HFFc6 (cell line): ENCODE data around the gene RANBP2. TPM values are rescaled to one million over a fixed set of nuclear protein-coding genes. Genes with fewer than 3 reads are reported as not detected.

Source experiments
- DNase-seq: peaks from one replicate; pipeline ENCODE4 v3.0.0-alpha.2; 2018
- H3K27ac Mint-ChIP-seq: 2 replicates; pipeline ENCODE4 v1.8.0; 2020; ENCODE audit warnings: mild to moderate bottlenecking, mixed read lengths
- H3K27me3 Mint-ChIP-seq: 2 replicates; pipeline ENCODE4 v1.8.0; 2021; ENCODE audit warnings: mild to moderate bottlenecking, moderate library complexity, mixed read lengths; ENCODE audit not compliant: insufficient read depth
- H3K36me3 Mint-ChIP-seq: 2 replicates; pipeline ENCODE4 v1.8.0; 2021; ENCODE audit warnings: low read depth, mixed read lengths
- H3K4me1 Mint-ChIP-seq: 2 replicates; pipeline ENCODE4 v1.8.0; 2020; ENCODE audit warnings: low read depth, mixed read lengths
- H3K4me3 Mint-ChIP-seq: 2 replicates; pipeline ENCODE4 v1.8.0; 2020; ENCODE audit warnings: mild to moderate bottlenecking, moderate library complexity, mixed read lengths
- H3K9me3 Mint-ChIP-seq: 2 replicates; pipeline ENCODE4 v1.8.0; 2020; ENCODE audit warnings: mild to moderate bottlenecking, mixed read lengths
- CTCF ChIP-seq: fragments of 200-600 bp; sonication (generic); IDR thresholded peaks from 2 replicates; pipeline ENCODE4 v1.5.0; 2021; ENCODE audit warnings: antibody characterized with exemption, mild to moderate bottlenecking
- total RNA-seq, 6 experiments: library from RNA; stranded (reverse); fragmentation: NEBNext Ultra II Directional; extraction: Animal tissue kit (Norgen Biotek cat#: 25700); gene quantifications; 2 replicates in 1 of 6; 3 replicates in 5 of 6; pipeline ENCODE4 v1.2.3, GENCODE V29; 2021

Gene RANBP2
- total RNA-seq, 6 experiments from 2014 or later = 48.3 to 69.4 (median 59.8) TPM

- H3K27ac Mint-ChIP-seq = no peak overlapping the region
- H3K36me3 Mint-ChIP-seq = peaks cover 38% of the 10 kb centered on the region
- peaks cover 24% of the 10 kb centered on the region for H3K9me3 Mint-ChIP-seq
- peaks cover 2% of the 10 kb centered on the region; the same call in 1 of the 2 replicates for H3K27me3 Mint-ChIP-seq
- H3K4me3 Mint-ChIP-seq = no peak overlapping the region
- H3K4me1 Mint-ChIP-seq = no peaks in the 10 kb centered on the region
- no peak for DNase-seq
- no peak for TF ChIP-seq CTCF
Observed at GRCh38 chr2:108809936-108810335, 90.7 kb downstream of the RANBP2 start.

- TF ChIP-seq CTCF = no peak
- Mint-ChIP-seq H3K36me3 (peaks cover 38% of the 10 kb centered on the region), H3K4me1 (no peaks in the 10 kb centered on the region), H3K4me3 (no peak overlapping the region), H3K9me3 (peaks cover 24% of the 10 kb centered on the region), H3K27ac (no peak overlapping the region), H3K27me3 (peaks cover 2% of the 10 kb centered on the region; the same call in 1 of the 2 replicates)
- DNase-seq = no peak
Observed at GRCh38 chr2:108810993-108811957, 92.0 kb downstream of the RANBP2 start.

- H3K27me3 Mint-ChIP-seq = no peaks in the 10 kb centered on the region
- TF ChIP-seq CTCF = no peak
- peaks cover 20% of the 10 kb centered on the region for H3K9me3 Mint-ChIP-seq
- H3K4me3 Mint-ChIP-seq = no peak overlapping the region
- no peak overlapping the region for H3K27ac Mint-ChIP-seq
- H3K4me1 Mint-ChIP-seq = no peaks in the 10 kb centered on the region
- no peak for DNase-seq
- H3K36me3 Mint-ChIP-seq = peaks cover 39% of the 10 kb centered on the region
Observed at GRCh38 chr2:108813732-108814131, 94.5 kb downstream of the RANBP2 start.

GRCh38 chr2:108820482-108820881 is 101.2 kb downstream of the RANBP2 start:
- no peak for DNase-seq
- Mint-ChIP-seq H3K27me3 (no peaks in the 10 kb centered on the region), H3K4me3 (no peak overlapping the region), H3K9me3 (peaks cover 9% of the 10 kb centered on the region), H3K27ac (no peak overlapping the region), H3K36me3 (peaks cover 32% of the 10 kb centered on the region), H3K4me1 (no peaks in the 10 kb centered on the region)
- TF ChIP-seq CTCF = no peak

- H3K4me3 Mint-ChIP-seq = no peak overlapping the region
- no peaks in the 10 kb centered on the region for H3K27me3 Mint-ChIP-seq
- no peak for TF ChIP-seq CTCF
- H3K27ac Mint-ChIP-seq = no peak overlapping the region
- H3K9me3 Mint-ChIP-seq = peaks cover 9% of the 10 kb centered on the region
- DNase-seq = no peak
- H3K4me1 Mint-ChIP-seq = no peaks in the 10 kb centered on the region
- H3K36me3 Mint-ChIP-seq = peaks cover 28% of the 10 kb centered on the region
Observed at GRCh38 chr2:108823286-108823685, 104.0 kb downstream of the RANBP2 start.
